HG03159 (cell line): ENCODE measurements around the gene DACT3.

ENCODE experiments used
- ATAC-seq: cut with Tn5 transposase; IDR thresholded peaks from one replicate; pipeline ENCODE4 v1.9.1; 2021; ENCODE audit warnings: mild to moderate bottlenecking, moderate library complexity; ENCODE audit not compliant: unreplicated experiment

Gene DACT3

DNA sequence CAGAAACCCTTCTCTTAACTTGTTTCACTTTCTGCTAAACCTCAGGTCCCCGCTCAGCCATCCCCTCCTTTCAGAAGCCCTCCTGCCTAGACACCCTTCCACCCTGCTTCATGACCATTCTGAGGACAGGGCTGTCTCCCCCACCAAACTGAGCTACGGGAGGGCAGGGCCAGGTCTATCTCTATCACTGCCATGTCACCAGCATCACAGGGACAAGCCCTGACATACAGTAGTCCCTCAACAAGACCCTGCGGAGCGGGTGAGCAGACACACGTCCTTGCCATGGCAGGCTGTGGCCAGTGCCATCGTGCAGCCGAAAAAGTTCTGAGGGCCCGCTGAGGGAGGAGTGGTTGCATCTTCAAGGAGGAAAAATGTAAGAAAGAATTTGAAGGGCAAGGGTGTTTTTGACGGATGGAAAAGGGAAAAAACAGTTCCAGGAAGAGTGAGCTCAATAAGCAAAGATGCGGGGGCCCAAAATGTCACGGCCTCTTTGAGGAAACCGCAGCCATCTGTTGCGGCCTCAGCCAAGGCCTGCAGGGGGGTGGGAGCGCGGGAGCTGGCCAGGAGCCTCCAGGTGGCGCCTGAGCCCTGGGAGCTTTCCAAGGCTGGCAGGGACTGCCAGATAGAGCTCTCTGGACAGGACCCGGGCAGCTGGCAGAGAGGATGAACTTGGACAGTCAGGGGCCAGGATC lies 44.2 kb downstream of the DACT3 start:
- no peak for ATAC-seq

DNA sequence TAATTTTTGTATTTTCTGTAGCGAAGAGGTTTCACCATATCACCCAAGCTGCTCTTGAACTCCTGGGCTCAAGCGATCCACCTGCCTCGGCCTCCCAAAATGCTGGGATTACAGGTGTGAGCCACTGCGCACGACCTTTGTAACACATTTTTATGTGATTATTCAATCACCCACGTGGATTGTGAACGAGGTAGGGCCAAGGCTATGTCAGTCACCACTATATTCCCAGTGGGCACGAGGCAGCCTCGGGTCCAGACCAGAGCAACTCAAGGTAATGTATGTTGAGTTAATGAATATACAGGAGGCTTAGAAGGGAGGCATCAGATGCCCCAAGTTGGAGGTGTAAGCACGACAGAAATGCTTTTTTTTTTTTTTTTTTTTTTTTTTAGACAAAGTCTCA lies 45.0 kb downstream of the DACT3 start:
- ATAC-seq: no peak

DNA sequence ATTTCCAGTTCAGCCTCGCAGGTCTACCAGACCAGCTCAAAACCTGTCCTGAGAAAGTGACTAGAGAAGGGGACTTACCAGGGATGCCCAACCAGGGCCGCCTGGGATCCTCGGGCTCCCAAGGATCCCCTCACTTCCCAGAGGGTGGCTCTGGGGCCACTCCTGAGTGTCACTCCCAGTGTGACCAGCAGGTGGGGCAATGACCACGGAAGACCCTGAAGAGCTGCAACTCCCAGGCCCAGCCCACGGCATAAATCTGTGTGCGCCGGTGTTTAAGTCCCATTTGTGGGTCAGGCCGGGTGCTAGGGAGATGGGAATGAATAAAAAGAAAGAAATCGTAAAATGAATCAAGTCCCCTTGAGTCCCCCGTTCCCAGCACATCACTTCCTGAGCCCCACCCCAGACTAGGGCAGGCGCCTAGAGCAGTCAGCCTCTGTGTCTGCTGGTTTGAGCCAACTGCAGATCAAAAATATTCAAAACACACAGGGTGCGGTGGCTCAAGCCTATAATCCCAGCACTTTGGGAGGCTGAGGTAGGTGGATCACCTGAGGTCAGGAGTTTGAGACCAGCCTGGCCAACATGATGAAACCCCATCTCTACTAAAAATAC lies 46.8 kb downstream of the DACT3 start:
- ATAC-seq: no peak

DNA sequence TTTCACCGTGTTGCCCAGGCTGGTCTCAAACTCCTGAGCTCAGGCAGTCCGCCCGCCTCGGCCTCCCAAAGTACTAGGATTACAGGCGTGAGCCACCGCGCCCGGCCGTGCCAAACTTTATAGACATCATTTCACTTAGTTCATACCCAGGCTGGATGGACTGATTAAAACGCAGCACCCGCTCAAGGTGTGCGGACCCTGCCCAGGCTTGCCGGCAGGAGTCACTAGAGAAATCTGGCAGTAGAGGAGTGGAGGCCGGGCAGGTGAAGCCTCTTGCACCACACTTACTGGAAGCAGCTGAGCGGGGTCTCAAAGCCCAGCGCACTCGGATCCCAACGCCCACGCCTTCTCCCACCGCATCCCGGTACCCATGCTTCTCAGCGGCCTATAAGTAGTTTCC lies 47.5 kb downstream of the DACT3 start:
- ATAC-seq: no peak

DNA sequence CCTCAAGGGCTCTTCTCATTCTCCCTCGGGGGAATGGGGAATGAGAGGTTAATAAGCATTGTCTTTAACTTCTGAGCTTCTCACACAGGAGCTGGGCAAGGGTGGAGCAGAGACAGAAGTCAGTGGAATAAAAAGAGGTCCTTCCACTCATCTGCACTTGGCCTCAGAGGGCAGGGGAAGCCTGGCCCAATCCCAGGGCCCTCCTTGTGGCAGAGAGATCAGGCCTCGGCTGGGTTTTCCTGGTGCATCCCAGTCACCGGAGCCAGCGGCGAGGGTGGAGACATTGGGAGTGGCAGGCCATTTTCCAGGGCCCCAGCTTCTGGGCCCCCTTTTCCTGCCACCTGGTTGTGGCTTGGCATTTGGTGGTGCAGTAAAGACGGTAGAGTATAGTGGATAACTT lies 49.2 kb downstream of the DACT3 start:
- no peak for ATAC-seq

DNA sequence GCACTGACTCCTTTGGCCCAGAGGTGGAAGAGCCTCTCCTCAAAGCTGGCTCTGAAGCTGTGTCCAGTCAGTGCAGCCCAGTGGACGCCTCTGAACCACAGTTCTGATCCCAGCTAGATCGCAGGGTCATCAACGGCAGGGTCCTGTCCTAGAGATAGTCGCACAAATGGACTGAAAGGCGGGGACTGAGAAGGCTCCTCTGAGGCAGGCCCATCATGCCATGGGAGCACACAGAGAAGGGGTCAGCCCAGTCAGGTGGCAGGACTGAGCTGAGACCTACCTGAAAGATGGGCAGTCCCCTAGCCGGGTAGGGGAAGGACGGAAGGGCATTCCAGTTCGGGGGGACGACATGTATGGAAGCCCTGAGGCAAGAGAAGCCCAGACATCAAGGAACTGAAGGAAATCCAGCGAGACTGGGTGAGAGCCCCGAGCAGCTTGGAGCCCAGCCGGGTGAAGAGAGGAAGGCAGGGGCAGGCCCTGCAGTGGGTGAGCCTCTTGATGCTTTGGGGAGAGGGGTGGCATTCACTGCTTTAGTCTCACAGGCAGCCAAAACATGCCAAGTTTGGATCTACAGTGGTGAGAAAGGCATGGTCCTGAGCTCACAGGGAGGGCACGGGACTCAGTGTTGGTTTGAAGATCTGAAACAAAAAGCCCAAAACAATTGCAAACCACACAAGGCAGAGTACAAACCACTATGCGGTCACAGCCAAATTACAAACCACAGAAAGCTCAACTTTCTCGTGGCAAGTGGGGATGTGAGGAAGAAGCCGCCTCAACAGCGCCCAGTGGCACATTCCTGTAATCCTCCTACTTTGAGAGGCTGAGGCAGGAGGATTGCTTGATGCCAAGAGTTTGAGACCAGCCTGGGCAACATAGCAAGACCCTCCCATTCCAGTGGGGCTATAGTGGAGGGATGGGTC lies 49.9 kb downstream of the DACT3 start:
- ATAC-seq: no peak

DNA sequence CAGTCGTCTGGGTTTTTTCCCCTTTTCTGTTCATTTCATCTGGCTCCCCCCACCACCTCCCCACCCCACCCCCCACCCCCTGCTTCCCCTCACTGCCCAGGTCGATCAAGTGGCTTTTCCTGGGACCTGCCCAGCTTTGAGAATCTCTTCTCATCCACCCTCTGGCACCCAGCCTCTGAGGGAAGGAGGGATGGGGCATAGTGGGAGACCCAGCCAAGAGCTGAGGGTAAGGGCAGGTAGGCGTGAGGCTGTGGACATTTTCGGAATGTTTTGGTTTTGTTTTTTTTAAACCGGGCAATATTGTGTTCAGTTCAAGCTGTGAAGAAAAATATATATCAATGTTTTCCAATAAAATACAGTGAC lies 50.6 kb downstream of the DACT3 start:
- no peak for ATAC-seq

DNA sequence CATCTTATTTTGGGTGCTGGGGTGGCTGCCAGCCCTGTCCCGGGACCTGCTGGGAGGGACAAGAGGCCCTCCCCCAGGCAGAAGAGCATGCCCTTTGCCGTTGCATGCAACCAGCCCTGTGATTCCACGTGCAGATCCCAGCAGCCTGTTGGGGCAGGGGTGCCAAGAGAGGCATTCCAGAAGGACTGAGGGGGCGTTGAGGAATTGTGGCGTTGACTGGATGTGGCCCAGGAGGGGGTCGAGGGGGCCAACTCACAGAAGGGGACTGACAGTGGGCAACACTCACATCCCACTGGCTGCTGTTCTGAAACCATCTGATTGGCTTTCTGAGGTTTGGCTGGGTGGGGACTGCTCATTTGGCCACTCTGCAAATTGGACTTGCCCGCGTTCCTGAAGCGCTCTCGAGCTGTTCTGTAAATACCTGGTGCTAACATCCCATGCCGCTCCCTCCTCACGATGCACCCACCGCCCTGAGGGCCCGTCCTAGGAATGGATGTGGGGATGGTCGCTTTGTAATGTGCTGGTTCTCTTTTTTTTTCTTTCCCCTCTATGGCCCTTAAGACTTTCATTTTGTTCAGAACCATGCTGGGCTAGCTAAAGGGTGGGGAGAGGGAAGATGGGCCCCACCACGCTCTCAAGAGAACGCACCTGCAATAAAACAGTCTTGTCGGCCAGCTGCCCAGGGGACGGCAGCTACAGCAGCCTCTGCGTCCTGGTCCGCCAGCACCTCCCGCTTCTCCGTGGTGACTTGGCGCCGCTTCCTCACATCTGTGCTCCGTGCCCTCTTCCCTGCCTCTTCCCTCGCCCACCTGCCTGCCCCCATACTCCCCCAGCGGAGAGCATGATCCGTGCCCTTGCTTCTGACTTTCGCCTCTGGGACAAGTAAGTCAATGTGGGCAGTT lies 51.2 kb downstream of the DACT3 start:
- ATAC-seq: no peak

DNA sequence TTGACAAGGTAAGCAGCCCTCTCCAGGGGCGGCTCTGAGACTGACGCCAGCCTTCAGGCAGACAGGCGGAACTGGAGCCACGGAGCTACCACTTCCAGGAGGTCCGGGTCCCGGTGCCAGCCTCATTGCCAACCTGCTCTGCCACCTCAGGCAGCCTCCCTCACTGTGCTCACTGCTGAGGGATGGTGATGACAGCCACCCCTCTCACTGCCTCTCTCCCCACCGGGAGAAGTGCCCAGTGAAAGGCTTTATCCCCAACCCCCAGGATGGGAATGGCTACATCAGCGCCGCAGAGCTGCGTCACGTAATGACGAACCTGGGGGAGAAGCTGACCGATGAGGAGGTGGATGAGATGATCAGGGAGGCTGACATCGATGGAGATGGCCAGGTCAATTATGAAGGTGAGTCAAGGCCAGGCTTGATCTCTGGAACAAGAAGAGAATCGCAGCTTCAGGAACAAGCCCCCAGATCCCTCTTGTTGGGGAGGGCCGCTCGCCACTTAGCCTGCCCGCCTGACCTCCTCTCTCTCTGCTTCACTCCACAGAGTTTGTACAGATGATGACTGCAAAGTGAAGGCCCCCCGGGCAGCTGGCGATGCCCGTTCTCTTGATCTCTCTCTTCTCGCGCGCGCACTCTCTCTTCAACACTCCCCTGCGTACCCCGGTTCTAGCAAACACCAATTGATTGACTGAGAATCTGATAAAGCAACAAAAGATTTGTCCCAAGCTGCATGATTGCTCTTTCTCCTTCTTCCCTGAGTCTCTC lies 52.2 kb downstream of the DACT3 start:
- no peak for ATAC-seq

DNA sequence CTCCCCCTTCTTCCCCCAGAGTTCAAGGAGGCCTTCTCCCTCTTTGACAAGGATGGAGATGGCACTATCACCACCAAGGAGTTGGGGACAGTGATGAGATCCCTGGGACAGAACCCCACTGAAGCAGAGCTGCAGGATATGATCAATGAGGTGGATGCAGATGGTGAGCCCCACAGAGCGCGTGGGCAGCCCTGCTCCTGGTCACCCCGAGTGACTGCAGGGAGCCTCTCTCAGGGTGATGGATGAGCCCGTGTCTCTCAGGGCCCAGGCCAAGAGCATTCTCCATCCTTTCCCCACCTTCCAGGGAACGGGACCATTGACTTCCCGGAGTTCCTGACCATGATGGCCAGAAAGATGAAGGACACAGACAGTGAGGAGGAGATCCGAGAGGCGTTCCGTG lies 52.8 kb downstream of the DACT3 start:
- no peak for ATAC-seq

DNA sequence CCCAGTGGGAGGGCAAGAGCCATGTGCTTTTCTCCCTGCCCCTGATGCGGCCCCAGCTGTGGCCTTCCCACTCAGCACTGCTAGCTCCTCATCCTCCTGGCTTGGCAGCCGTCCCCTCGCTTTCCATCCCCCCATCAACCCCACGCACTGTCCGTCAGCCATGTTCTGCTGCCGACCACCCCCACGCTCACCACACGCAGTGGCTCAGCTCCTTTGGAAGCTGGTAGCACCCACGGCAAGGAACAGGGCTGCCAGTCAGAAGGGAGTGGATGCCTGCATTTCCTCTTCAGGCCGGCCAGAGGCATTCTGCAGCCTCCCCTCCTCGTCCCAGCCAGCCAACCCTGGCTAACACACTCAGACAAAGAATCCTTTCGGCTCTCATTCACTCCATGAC lies 53.5 kb downstream of the DACT3 start:
- no peak for ATAC-seq

DNA sequence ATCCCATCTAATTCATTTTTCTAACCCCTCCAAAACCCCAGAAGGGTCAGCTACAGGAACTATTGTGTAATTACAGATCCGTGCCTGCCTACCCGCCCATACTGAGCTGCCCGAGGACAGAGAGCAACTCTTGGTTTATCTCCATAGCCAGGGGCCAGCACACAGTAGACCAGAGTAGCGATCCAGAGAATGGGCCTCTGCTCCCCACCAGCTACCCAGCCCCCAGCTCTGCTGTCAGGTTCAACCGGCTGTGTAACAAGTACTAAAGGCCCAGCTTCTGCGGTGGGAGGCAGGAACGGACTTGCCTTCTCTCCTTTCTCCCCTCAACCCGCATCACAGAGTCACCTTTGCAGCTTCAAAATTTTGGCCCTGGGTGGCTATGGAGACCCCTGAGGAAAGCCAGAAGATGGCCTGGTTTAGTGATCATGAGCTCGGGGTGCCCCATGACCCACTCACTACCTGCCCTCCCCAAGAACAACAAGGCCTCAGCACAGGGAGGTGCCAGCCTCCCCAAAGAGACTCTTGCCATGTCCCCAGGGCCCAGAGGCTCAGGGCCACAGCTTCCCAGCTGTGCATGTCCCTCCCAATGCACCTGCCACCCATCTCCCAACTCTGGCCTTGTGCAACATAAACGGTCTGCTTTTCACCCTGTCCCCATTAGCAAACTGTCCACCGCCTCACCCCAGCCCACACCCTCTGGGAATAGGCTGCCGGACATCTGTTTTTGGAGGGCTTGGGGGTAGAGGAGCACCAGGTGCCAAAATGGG lies 54.1 kb downstream of the DACT3 start:
- ATAC-seq: no peak

DNA sequence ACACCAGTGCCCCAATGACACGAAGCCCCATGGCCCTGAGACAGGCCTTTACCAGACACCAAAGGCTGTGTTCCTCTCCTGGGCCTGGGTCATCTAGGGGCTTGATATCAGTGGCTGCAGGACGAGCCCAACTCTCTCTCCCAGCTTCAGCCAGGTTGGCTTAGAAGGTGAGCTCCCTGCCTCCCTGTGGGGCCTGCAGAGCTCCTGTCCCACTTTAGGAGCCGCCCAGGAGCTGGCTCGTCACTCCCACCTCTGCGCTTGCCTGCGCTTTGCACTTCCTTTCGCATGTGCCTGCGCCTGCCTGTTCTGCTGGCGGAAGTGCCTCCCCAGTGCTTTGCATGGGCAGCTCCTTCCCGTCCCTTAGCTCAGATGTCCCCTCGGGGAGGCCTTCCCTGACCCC lies 55.0 kb downstream of the DACT3 start:
- ATAC-seq: no peak

DNA sequence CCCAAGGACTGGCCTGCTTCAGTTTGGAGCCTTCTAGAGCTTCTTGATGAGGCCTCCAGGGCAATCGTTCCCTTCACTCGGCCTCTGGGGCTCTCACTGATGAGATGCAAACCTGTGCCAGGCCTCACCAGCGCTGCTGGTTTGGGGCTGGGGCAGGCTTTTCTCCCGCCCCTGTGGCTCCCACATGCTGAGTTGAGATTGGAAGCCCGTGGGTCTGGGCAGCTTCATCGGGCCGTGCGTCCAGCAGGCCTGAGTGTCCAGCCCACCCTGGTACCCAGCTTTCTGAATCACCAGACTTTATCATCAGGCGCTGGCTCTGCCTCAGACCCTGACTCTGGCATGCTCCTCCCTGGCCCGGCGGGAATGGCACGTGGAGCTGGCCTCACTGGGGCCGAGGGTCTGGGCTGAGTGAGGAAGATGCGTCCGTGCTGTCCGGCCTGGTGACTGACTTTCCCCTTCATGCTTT lies 55.6 kb downstream of the DACT3 start:
- ATAC-seq: no peak

DNA sequence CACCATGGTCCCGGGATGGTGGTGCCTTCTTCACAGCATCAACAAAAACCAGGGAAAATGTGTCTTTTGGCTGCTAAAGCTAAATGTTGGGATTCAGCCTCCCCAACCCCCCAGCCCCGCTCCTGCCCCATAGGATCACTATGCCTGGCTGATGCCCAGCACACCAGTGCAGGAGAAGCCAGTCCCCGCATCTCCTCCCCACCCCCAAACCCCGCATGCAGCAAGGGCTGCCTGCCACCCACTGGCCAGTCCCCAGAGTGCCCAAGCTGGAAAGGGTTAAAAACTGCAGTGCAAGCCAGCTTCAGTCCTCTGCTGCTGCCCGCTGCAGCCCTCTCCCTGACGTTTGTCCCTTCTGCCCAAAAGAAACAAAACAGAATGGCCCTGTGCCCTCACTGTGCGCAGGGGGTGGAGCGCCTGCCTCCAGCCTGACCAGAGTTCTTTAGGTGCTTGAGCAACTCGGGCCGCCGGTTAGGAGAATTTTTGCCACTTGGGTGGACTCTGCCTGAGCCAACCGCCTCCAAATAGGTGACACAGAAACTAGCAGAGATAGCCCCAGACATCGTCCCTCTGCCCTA lies 56.1 kb downstream of the DACT3 start:
- ATAC-seq: no peak

DNA sequence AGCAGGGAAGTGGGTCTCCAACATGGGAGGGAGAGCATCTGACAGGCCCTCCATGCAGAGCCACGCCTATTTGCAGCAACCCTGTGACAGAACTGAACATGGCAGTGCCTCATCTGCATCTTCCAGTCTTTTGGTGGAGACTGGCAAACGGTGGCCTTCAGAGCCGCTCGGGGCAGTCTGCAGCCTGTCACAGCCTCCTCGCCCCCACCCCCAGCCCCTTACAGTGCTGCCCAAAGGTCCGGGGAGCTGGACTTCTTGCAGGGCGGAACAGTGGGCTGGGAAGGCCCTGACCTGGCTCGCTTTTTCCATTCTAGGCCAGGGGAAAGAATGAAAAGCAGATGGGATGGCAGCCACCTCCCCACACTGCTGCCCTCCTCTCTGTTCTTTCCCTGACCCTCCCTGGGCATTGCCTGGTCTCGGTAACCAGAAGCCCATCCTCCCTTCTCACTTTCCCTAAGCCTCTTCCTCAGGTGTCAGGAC lies 57.2 kb downstream of the DACT3 start:
- no peak for ATAC-seq

DNA sequence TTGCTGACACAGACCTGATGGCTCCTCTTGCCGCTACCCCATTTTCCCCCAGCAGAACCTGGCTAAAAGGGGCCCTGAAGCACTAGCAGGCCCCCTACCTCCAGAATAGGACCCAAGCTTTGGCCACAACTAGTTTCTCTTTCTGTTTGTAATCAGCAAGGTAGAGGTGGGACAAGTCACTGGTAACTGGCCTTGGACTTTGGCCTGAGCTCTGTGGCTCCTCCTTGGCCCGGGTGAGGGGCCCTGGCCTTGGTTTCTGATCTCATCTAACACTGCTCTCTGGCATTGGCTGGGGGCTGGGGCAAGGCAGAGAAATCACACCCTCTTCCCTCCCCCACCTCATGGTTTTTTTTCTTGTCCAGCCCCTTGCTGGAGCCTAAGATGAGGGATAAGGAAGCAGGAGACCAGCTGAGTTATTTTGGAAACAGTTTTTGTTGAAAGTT lies 57.8 kb downstream of the DACT3 start:
- no peak for ATAC-seq

DNA sequence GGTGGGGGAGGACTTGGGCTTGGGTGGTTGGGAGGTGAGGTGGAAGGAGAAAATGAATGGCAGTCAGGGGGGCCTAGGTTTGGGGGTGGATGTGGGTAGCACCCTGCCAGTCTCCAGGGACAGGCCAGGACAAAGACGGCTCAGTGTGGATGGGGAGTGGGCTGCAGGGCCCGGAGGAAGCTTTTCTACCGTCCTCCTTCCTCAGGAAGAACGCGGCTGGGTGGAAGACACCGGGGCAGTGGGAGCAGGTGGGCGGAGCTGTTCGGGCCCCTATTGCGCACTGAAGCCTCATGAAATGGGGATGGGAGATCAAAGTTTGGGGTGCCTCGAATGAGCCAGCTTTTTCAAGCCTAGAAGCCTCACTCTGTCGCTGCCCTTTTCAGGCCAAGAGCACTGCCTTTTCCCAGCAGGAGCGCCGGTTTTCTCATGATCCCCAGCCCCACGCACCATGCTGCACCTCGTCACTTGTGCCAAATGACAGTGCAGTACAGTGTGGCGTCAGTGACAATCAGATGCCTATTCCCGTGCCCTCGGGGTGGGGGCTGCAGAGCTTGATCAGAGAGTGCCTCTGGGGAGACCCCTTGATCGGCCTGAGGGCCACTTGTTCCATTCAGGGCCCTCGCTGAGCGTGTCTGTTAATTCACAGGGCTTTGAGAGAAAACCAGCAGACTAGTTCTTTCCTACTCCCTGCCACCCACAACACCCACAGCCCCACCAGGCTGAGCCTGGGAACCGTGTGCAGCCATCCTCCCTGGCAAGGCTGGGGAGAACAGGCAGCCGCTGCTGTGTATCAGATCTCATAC lies 58.4 kb downstream of the DACT3 start:
- no peak for ATAC-seq
